Measurements from ENCODE around the gene C20orf173.
"Not testable (repeated sequence)": the region's sequence is repeated elsewhere in the genome, so short reads cannot be mapped to it uniquely, and the experiment has no call there.

The C20orf173 gene

DNA sequence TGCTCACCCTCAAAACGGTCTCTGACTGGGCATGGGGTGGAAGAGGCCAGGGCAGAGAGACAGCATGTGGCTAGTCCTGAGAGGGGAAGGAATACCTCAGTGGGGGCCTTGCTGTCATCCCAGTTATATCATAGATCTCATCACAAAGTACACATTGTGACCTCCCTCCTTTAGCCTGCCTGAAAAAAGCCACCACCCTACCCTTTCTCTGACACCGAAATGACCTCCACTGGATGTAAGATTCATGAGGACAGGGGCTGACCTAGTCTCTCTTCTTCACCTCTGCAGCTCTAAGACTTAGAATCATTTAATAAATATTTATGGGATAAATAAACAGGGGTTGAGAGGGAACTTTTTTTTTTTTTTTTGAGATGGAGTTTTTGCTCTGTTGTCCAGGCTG lies at the start of gene C20orf173:
TSS of gene C20orf173 (minus strand) at position 101 of the 400 bp plus-strand sequence. CDS start 279 bp downstream, outside the sequence.
- DNase-seq, result no peak

- DNase-seq, result no peak
Observed at GRCh38 chr20:35579196-35579595, 49.7 kb upstream of the C20orf173 start.

DNA sequence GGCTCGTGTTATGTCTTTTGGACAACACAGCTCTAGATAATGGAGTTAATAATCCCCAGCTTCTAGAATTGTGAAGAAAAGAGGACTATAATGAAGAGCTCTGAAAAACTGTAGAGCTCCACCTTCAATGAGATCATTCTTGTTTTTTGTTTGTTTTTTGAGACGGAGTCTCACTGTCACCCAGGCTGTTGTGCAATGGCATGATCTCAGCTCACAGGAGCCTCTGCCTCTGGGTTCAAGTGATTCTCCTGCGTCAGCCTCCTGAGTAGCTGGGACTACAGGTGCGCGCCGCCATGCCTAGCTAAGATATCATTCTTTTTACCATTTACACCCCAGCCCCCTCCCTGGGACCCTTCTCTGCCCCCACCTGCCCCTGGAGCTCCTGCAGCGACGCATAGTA lies 49.0 kb upstream of the C20orf173 start:
- no peak for DNase-seq

DNA sequence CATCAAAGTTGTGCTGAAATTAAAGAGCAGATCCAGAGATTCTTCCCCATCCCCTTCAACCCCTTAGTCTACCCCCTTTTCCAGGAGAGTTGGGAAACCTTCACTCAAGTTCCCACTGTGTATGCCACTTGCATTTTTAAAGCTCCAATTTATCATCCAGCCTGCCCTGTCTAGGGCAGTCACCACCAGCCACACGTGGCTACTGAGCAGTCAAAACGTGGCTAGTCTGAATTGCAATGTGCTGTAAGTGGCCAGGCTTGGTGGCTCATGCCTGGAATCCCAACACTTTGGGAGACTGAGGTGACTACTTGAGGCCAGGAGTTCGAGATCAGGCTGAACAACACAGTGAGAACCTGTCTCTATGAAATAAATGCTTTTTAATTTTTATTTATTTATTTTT lies 47.4 kb upstream of the C20orf173 start:
- DNase-seq, result no peak

GRCh38 chr20:35575958-35576357 lies 46.5 kb upstream of the C20orf173 start:
- no peak for DNase-seq

- DNase-seq, result no peak
Observed at GRCh38 chr20:35572838-35573237, 43.4 kb upstream of the C20orf173 start.

DNA sequence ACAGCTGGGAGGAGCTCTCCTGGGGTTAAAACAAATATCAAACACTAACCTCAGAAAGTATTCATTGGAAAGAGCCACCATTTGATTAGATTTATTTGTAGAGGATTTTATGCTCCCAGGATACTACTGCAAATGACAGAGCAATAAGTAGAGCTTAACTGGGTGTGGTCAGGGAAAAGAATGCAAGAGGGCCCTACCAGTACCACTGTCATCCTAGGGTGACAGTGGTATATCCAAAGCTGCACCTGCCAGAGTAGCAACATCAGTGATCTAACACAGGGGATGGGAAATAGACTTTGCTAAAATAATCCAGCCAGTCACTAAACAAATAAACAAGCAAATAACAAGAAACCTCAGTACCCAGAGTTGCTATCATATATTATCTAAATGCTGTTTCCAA lies 42.1 kb upstream of the C20orf173 start:
- no peak for DNase-seq

DNA sequence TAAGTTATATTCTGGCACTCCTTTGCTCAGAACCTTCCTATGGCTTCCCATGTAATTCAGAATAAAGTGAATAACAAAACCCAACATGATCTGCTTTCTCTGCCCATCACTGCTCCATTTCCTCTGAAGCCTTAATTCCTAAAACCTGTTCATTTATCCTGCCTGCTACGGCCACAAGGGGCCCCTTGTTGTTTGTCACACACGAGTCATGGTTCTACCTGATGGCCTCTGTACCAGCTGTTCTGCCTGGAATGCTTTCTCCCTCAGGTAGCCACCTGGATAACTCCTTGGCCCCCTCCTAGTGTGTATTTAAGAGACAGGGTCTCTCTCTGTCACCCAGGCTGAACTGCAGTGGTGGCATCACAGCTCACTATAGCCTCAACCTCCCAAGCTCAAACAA lies 39.2 kb upstream of the C20orf173 start:
- DNase-seq, result no peak

DNA sequence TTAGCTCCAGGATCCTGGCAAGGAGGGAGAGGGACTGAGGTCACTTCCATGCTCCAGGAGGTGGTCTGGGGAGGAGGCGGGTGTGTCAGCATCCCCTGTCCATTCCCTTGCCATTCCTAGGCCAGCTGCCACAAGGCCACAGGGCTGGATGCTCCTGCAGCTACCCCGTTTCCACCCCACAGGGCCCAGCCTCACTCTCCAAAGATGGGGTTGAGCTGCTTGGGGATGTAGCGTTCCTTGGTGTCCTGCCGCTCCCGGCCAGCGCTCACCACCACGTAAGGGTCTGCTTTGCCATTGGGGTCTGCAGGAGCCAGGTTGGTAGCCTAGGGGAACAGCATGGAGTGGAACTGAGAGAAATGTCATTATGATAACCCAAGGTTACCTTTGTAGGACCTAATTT lies 35.5 kb upstream of the C20orf173 start:
- DNase-seq, result no peak

DNA sequence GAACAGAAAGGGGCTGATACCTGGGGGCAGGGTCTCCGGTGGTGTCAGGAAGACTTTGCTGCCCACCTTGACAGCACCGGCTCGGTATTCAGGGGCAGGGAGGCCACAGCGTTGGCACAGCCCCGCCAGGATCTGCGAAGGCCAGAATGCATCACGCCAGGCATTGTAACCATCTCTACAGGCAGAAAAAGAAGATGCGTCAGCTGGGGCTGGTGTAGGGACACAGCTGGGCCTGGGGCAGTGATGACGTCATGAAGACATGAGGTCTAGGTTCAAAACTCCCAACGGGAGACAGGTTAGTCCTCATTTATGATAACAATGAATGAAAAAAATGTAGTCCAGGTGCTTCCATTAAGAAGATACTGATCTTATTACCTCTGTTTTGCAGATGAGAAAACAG lies 34.4 kb upstream of the C20orf173 start:
- DNase-seq, result no peak

DNA sequence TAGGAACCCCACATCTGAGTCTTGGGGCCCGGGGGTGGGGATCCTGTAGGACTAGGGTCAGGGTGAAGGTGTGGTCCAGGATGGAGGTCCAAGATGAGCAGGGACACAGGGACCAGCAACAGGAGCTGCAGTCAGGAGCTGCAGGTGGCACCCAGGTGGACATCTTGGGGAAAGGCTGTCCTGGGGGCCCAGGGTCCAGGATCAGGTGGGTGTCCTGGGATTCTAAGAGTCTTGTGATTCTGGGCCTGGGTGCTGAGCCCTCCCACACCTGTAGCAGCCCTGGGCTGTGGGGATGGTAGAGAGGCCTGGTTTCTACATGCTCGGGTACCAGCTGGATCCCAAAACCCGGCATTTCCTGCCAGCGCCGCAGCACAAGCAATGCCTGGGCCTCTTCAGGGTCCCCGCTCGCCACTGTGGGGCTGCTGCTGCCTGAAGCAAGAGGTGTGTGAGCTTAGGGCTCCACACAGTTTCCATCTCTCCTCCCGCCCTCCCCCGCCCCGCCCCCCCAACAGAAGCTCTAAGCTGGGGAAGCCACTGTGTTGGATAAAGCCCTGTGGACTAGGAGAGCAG lies 33.2 kb upstream of the C20orf173 start:
- DNase-seq, result no peak

DNA sequence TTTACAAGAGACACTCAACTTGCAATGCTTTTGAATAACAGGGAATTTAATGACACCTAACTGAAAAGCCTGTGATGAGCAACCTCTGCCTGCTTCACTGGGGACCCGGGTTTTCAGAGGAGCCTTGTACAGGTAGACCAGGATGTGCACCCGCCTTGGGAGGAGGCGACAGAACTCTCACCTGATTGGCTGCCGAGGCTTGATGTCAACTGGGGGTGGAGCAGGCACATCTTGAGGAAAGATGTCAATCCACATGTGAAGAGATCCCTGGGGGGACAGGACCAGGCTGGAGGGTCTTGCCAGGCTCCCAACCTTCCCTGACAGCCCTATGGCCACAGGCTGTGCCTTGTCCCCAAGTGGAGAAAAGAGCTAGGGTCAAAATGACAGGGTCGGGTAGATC lies 32.2 kb upstream of the C20orf173 start:
- no peak for DNase-seq

DNA sequence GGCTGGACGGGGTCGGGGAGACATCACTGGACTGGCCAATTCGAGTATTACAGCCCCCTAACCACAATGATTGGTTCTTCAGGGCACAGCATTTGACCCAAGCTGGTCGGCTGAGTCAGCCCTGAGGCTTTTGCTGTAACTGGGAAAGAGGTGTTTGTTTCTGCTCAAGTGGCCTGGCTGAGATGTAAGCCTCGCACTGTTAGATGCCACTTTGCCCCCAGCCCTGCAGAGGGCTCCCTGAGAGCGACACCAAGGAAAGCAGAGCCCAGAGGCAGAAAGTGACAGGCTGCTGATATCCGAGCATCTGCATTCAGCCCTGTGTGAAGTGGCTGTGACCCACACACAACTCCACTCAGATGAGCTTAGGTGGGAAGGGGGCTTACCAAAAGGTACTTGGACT lies 31.8 kb upstream of the C20orf173 start:
- DNase-seq, result peak in 1 of 2 experiments; percentile 21

GRCh38 chr20:35560541-35560940 lies 31.1 kb upstream of the C20orf173 start:
- no peak for DNase-seq

DNA sequence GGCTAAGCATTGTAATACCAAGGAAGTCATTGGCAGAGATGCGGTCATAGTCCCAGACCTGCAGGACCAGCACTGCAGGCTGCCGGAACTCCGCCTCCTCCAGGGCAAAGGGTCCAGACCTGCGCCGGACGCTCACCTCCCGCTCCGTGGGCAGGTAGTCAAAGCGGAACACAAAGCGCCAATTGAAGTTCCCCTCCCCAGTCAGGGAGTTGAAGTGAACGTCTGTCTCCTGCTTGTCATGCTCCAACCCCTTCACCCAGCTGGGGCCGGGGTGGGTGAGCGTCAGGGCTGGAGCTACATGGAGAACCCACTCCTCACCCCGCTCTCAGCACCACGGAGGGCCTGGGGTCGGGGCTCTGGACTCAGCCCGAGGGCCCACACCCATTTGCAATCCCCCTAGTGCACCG lies 30.7 kb upstream of the C20orf173 start:
- no peak for DNase-seq

- no peak for DNase-seq
Observed at GRCh38 chr20:35559042-35559693, 29.7 kb upstream of the C20orf173 start.

GRCh38 chr20:35558451-35558850 lies 29.0 kb upstream of the C20orf173 start:
- DNase-seq, result no peak

DNA sequence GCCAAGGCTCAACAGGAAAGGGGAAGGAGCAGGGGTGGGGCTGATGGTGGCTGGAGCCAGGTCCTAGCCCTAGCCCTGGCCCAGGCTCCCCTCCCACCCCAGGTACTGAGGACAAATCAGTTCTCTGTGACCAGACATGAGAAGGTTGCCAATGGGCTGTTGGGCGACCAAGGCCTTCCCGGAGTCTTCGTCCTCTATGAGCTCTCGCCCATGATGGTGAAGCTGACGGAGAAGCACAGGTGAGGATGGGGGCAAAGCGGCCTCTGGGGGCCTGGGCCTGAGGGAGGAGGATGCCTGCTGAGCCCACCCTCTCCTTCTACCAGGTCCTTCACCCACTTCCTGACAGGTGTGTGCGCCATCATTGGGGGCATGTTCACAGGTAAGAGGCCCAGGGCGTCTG lies 27.4 kb upstream of the C20orf173 start:
- no peak for DNase-seq

DNA sequence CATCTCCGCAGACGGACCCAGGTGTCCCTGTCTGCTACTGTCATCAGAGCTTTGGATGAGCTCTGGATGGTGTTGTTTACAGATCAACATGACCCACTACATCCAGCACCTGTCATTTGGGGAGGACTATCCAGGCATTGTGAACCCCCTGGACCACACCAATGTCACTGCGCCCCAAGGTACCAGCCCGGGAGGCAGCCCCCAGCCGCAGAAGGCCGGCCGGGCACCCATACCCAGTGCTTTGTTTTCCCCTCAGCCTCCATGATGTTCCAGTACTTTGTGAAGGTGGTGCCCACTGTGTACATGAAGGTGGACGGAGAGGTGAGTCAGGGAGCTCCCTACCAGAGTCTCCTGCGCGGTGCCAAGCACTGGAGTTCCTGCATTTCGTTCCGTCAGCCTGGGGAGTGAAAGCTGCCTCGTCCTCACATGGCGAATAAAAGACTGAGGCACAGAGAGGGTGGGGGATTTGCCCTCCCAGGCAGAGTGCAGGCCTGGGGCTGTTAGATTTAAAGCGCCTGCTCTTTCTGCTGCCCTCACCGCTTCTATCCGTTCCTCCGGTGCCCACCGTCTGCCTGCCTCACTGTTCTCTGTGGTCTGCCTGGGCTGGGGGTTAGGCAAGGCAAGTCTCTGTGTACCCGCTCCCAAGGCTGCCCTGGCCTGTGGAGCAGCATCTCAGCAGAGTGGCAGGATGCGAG lies 26.6 kb upstream of the C20orf173 start:
- no peak for DNase-seq

GRCh38 chr20:35555461-35555860 lies 26.0 kb upstream of the C20orf173 start:
- DNase-seq, result not testable (repeated sequence)

- no peak for DNase-seq
Observed at GRCh38 chr20:35552914-35553313, 23.5 kb upstream of the C20orf173 start.

DNA sequence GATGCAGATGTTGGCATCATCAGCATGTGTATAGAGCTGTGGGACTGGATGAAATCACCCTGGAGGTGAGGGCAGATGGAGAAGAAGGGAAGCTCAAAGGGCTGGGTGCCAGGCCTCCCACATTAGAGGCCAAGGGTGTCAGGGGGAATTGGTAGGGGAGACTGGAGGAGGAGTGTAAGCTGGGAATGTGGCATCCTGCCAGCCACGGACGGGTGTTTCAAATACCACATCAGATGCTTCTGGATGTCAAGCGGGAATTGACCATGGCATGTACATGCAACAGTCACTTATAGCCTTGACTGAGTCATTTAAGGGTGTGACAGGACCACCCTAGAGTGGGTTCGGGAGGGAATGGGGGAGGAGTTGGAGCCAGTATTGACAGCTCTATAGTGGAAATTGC lies 22.1 kb upstream of the C20orf173 start:
- DNase-seq, result no peak

DNA sequence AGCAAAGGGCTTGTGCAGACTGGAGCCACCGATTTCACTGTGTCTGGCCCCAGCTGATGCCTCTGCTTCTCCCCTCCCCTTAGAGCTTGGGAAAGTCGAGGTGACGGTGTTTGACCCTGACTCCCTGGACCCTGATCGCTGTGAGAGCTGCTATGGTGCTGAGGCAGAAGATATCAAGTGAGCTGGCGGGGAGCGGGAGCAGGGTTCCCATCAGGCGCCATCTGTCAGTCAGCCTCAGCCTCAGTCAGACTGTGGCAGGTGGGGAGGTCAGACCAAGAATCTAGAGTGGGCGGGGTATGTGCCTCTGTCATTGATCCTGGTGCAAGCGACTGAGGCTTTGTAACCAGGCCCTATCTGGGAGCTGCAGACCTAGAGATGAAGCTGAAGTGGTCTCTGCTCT lies 17.9 kb upstream of the C20orf173 start:
- no peak for DNase-seq

GRCh38 chr20:35546127-35546526 lies 16.7 kb upstream of the C20orf173 start:
- no peak for DNase-seq
